ENCODE measurements around the gene GLI3. TPM values are rescaled to one million over a fixed set of nuclear protein-coding genes. Genes with fewer than 3 reads are reported as not detected.

GLI3 gene
- total RNA-seq, 1 donor from 2014 or later = 27.7 TPM

DNA sequence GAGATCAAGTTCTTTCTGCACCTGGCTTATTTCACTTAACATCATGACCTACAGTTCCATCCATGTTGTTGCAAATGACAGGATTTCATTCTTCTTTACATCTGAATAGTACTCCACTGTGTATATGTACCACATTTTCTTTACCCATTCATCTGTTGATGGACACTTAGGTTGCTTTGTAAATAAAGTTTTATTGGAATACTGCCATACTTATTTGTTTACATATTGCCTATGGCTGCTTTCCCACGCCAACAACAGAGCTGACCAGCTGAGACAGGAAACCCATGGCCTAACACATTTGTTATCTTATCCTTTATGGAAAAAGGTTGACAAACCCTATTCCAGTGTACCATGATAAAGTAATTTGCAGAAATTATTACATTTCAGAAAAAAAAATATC lies 153.7 kb downstream of the GLI3 start:
- no peak for FAIRE-seq

DNA sequence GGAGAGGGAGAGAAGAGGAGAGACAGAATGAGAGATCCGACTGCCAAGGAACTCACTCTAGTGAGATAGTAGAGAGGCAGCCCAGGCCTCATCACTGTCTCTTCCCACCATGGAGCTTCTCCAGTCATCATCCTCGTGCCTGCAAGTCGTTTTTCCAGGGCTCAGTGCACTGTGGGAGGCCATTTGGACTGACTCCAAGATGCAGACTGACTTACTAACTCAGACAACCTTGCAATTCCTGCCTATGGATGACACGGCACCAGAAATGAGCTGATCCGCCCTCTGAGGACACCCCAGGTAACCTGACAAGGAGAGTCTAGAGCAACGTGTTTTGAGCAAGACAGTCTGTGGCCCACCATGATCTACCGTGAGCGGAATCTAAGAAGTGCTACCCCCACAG lies 154.9 kb downstream of the GLI3 start:
- Mint-ChIP-seq H3K27me3 (ENCODE audit: low read depth, unreplicated experiment) (no peaks in the 10 kb centered on the region), H3K4me1 (ENCODE audit: low read depth, unreplicated experiment) (peaks cover 16% of the 10 kb centered on the region), H3K27ac (ENCODE audit: unreplicated experiment) (no peak overlapping the region), H3K9me3 (ENCODE audit: unreplicated experiment) (no peaks in the 10 kb centered on the region), H3K4me3 (ENCODE audit: unreplicated experiment) (no peak overlapping the region), H3K36me3 (ENCODE audit: low read depth, unreplicated experiment) (peaks cover 5% of the 10 kb centered on the region)
- Histone ChIP-seq H3K9me3 (ENCODE audit: insufficient read depth, low read depth, low read length) (no peaks in the 10 kb centered on the region), H3K27ac (ENCODE audit: low read depth, low read length) (no peak overlapping the region), H3K36me3 (ENCODE audit: insufficient read depth, low read length) (no peaks in the 10 kb centered on the region), H3K4me2 (ENCODE audit: low read length) (no peak overlapping the region), H3K4me1 (ENCODE audit: insufficient read depth, low read length) (peaks cover 15% of the 10 kb centered on the region), H4K20me1 (ENCODE audit: insufficient read depth, low read length) (peaks cover 17% of the 10 kb centered on the region), H3K79me2 (ENCODE audit: insufficient read depth, low read length) (no peaks in the 10 kb centered on the region), H3K4me3 (ENCODE audit: insufficient read depth, low read depth, low read length) (no peak overlapping the region), H3K9ac (ENCODE audit: low read length) (no peak overlapping the region), H2AFZ (ENCODE audit: low read depth, low read length) (no peak overlapping the region), H3K27me3 (ENCODE audit: insufficient read depth, low read length) (no peaks in the 10 kb centered on the region)
- TF ChIP-seq EZH2 (IDR thresholded peaks at IDR 0.05; ENCODE audit: insufficient read depth, low read length) = no peak
- TF ChIP-seq, protein P1, sequence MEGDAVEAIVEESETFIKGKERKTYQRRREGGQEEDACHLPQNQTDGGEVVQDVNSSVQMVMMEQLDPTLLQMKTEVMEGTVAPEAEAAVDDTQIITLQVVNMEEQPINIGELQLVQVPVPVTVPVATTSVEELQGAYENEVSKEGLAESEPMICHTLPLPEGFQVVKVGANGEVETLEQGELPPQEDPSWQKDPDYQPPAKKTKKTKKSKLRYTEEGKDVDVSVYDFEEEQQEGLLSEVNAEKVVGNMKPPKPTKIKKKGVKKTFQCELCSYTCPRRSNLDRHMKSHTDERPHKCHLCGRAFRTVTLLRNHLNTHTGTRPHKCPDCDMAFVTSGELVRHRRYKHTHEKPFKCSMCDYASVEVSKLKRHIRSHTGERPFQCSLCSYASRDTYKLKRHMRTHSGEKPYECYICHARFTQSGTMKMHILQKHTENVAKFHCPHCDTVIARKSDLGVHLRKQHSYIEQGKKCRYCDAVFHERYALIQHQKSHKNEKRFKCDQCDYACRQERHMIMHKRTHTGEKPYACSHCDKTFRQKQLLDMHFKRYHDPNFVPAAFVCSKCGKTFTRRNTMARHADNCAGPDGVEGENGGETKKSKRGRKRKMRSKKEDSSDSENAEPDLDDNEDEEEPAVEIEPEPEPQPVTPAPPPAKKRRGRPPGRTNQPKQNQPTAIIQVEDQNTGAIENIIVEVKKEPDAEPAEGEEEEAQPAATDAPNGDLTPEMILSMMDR (IDR thresholded peaks at IDR 0.05; ENCODE audit: insufficient read depth, low read depth, low read length) = no peak
- DNase-seq (ENCODE audit: low read depth) (peak; percentile 53), FAIRE-seq (no peak)

More for the DNA sequence above, 153.7 kb downstream of the GLI3 start:
- Mint-ChIP-seq H3K27ac (ENCODE audit: unreplicated experiment) (no peak overlapping the region), H3K27me3 (ENCODE audit: low read depth, unreplicated experiment) (no peaks in the 10 kb centered on the region), H3K4me1 (ENCODE audit: low read depth, unreplicated experiment) (peaks cover 12% of the 10 kb centered on the region), H3K9me3 (ENCODE audit: unreplicated experiment) (no peaks in the 10 kb centered on the region), H3K36me3 (ENCODE audit: low read depth, unreplicated experiment) (peaks cover 5% of the 10 kb centered on the region), H3K4me3 (ENCODE audit: unreplicated experiment) (no peak overlapping the region)
- Histone ChIP-seq H3K4me2 (ENCODE audit: low read length) (no peak overlapping the region), H3K27ac (ENCODE audit: low read depth, low read length) (no peak overlapping the region), H3K79me2 (ENCODE audit: insufficient read depth, low read length) (no peaks in the 10 kb centered on the region), H4K20me1 (ENCODE audit: insufficient read depth, low read length) (peaks cover 23% of the 10 kb centered on the region), H3K36me3 (ENCODE audit: insufficient read depth, low read length) (no peaks in the 10 kb centered on the region), H2AFZ (ENCODE audit: low read depth, low read length) (no peak overlapping the region), H3K4me1 (ENCODE audit: insufficient read depth, low read length) (peaks cover 7% of the 10 kb centered on the region), H3K9me3 (ENCODE audit: insufficient read depth, low read depth, low read length) (no peaks in the 10 kb centered on the region), H3K4me3 (ENCODE audit: insufficient read depth, low read depth, low read length) (no peak overlapping the region), H3K27me3 (ENCODE audit: insufficient read depth, low read length) (no peaks in the 10 kb centered on the region), H3K9ac (ENCODE audit: low read length) (no peak overlapping the region)
- DNase-seq (ENCODE audit: low read depth) = no peak
- TF ChIP-seq, protein P1 (IDR thresholded peaks at IDR 0.05; ENCODE audit: insufficient read depth, low read depth, low read length) = no peak
- TF ChIP-seq EZH2 (IDR thresholded peaks at IDR 0.05; ENCODE audit: insufficient read depth, low read length) = no peak

DNA sequence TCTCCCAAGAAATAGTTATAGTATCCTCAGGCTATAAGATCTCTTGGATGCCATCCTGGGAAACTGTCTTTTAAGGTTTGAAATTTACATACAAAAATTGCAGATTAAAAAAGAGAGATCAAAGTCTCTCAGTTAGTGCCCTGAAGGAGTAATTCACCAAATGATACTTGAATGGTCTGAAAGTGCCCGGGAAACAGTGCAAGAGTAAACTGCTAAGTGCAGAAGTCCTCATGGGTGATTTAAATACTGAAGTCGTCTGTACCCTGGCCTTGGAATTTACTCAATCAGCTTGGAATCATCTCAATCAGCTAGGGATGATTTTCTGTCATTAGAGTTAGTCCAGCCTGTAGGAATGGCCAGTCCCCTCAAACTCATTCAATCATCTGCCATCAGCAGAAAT lies 155.3 kb downstream of the GLI3 start:
- Histone ChIP-seq H3K9ac (ENCODE audit: low read length) (no peak overlapping the region), H3K4me1 (ENCODE audit: insufficient read depth, low read length) (peaks cover 15% of the 10 kb centered on the region), H3K27ac (ENCODE audit: low read depth, low read length) (no peak overlapping the region), H3K4me2 (ENCODE audit: low read length) (no peak overlapping the region), H3K9me3 (ENCODE audit: insufficient read depth, low read depth, low read length) (no peaks in the 10 kb centered on the region), H3K4me3 (ENCODE audit: insufficient read depth, low read depth, low read length) (no peak overlapping the region), H3K27me3 (ENCODE audit: insufficient read depth, low read length) (no peaks in the 10 kb centered on the region), H4K20me1 (ENCODE audit: insufficient read depth, low read length) (peaks cover 12% of the 10 kb centered on the region), H3K36me3 (ENCODE audit: insufficient read depth, low read length) (no peaks in the 10 kb centered on the region), H2AFZ (ENCODE audit: low read depth, low read length) (no peak overlapping the region), H3K79me2 (ENCODE audit: insufficient read depth, low read length) (no peaks in the 10 kb centered on the region)
- FAIRE-seq (no peak), DNase-seq (ENCODE audit: low read depth) (no peak)
- Mint-ChIP-seq H3K4me3 (ENCODE audit: unreplicated experiment) (no peak overlapping the region), H3K9me3 (ENCODE audit: unreplicated experiment) (no peaks in the 10 kb centered on the region), H3K4me1 (ENCODE audit: low read depth, unreplicated experiment) (peaks cover 20% of the 10 kb centered on the region), H3K27ac (ENCODE audit: unreplicated experiment) (no peak overlapping the region), H3K27me3 (ENCODE audit: low read depth, unreplicated experiment) (no peaks in the 10 kb centered on the region), H3K36me3 (ENCODE audit: low read depth, unreplicated experiment) (peaks cover 5% of the 10 kb centered on the region)
- no peak for TF ChIP-seq EZH2 (IDR thresholded peaks at IDR 0.05; ENCODE audit: insufficient read depth, low read length)
- TF ChIP-seq, protein P1 (IDR thresholded peaks at IDR 0.05; ENCODE audit: insufficient read depth, low read depth, low read length) = no peak
